H1 (cell line): Measurements from ENCODE around the gene ZNF831. TPM values are rescaled to one million over a fixed set of nuclear protein-coding genes. Genes with fewer than 3 reads are reported as not detected.

Experiments
- CTBP2 ChIP-seq: IDR thresholded peaks from 2 replicates; pipeline ENCODE4 v1.7.0; 2011; ENCODE audit warnings: borderline replicate concordance, mild to moderate bottlenecking, moderate library complexity, mixed read lengths, low read length; ENCODE audit not compliant: insufficient read depth, insufficient read length
- EP300 ChIP-seq, 2 experiments: IDR thresholded peaks; 1 replicate in 1 of 2; 2 replicates in 1 of 2; pipeline ENCODE4 v1.6.1; 2011 to 2012; ENCODE audit warnings: low read depth in 2 of 2, low read length in 2 of 2, mild to moderate bottlenecking in 2 of 2, borderline replicate concordance in 1 of 2, inconsistent platforms in 1 of 2, moderate library complexity in 1 of 2
- HDAC2 ChIP-seq, 2 experiments: fragments of 300-600 bp in 1 of 2; sonication (generic) in 1 of 2; IDR thresholded peaks; 2 replicates each; pipeline ENCODE4 v1.6.1; 2011 to 2012; ENCODE audit warnings: low read depth in 2 of 2, low read length in 2 of 2, mild to moderate bottlenecking in 2 of 2, moderate library complexity in 2 of 2, borderline replicate concordance in 1 of 2, inconsistent platforms in 1 of 2
- HDAC6 ChIP-seq: IDR thresholded peaks from one replicate; pipeline ENCODE4 v1.7.1; 2012; ENCODE audit warnings: low read depth, mild to moderate bottlenecking, inconsistent platforms, low read length, moderate library complexity
- JUND ChIP-seq: IDR thresholded peaks from 2 replicates; pipeline ENCODE4 v1.6.1; 2011; ENCODE audit warnings: mild to moderate bottlenecking, improper control_type of control experiment, low read length
- RFX5 ChIP-seq: IDR thresholded peaks from 2 replicates; pipeline ENCODE4 v1.6.1; 2011; ENCODE audit warnings: low read depth, low read length, improper control_type of control experiment, borderline replicate concordance
- SIX5 ChIP-seq: IDR thresholded peaks from 2 replicates; pipeline ENCODE4 v1.6.1; 2011; ENCODE audit warnings: mild to moderate bottlenecking, low read depth, low read length
- SUZ12 ChIP-seq: fragments of 200-600 bp; sonication (generic); IDR thresholded peaks from 2 replicates; pipeline ENCODE4 v1.6.1; 2012; ENCODE audit warnings: mild to moderate bottlenecking, inconsistent platforms, low read length, moderate library complexity, mixed read lengths
- polyA plus RNA-seq, 7 experiments: library from polyadenylated mRNA; depleted of rRNA in 3 of 7; stranded (reverse) in 5 of 7; unstranded in 2 of 7; fragments of >200 nt in 5 of 7; fragments of 200-250 nt in 2 of 7; gene quantifications; 1 replicate in 5 of 7; 2 replicates in 1 of 7; 4 replicates in 1 of 7; pipeline versions ENCODE4 v1.2.1 to v1.2.3, GENCODE V29; 2011 to 2013; ENCODE audit warnings: missing spikeins in 2 of 7, mixed read lengths in 2 of 7
- total RNA-seq: library from RNA; stranded (reverse); fragmentation: NEBNext Ultra II Directional; extraction: Animal tissue kit (Norgen Biotek cat#: 25700); gene quantifications from 2 replicates; pipeline ENCODE4 v1.2.1, GENCODE V29; 2021
- TF ChIP-seq, protein P1 (sequence below): fragments of 300-600 bp; sonication (generic); IDR thresholded peaks from 2 replicates; pipeline ENCODE4 v1.7.1; 2012; ENCODE audit warnings: low read length, moderate library complexity, mild to moderate bottlenecking, inconsistent platforms; ENCODE audit not compliant: insufficient replicate concordance

Gene ZNF831
- total and polyA plus RNA-seq, 2 of the 8 experiments (the other 6 are each of a cell fraction or from before 2014, with no cell fraction given): not detected

- TF ChIP-seq, protein P1, sequence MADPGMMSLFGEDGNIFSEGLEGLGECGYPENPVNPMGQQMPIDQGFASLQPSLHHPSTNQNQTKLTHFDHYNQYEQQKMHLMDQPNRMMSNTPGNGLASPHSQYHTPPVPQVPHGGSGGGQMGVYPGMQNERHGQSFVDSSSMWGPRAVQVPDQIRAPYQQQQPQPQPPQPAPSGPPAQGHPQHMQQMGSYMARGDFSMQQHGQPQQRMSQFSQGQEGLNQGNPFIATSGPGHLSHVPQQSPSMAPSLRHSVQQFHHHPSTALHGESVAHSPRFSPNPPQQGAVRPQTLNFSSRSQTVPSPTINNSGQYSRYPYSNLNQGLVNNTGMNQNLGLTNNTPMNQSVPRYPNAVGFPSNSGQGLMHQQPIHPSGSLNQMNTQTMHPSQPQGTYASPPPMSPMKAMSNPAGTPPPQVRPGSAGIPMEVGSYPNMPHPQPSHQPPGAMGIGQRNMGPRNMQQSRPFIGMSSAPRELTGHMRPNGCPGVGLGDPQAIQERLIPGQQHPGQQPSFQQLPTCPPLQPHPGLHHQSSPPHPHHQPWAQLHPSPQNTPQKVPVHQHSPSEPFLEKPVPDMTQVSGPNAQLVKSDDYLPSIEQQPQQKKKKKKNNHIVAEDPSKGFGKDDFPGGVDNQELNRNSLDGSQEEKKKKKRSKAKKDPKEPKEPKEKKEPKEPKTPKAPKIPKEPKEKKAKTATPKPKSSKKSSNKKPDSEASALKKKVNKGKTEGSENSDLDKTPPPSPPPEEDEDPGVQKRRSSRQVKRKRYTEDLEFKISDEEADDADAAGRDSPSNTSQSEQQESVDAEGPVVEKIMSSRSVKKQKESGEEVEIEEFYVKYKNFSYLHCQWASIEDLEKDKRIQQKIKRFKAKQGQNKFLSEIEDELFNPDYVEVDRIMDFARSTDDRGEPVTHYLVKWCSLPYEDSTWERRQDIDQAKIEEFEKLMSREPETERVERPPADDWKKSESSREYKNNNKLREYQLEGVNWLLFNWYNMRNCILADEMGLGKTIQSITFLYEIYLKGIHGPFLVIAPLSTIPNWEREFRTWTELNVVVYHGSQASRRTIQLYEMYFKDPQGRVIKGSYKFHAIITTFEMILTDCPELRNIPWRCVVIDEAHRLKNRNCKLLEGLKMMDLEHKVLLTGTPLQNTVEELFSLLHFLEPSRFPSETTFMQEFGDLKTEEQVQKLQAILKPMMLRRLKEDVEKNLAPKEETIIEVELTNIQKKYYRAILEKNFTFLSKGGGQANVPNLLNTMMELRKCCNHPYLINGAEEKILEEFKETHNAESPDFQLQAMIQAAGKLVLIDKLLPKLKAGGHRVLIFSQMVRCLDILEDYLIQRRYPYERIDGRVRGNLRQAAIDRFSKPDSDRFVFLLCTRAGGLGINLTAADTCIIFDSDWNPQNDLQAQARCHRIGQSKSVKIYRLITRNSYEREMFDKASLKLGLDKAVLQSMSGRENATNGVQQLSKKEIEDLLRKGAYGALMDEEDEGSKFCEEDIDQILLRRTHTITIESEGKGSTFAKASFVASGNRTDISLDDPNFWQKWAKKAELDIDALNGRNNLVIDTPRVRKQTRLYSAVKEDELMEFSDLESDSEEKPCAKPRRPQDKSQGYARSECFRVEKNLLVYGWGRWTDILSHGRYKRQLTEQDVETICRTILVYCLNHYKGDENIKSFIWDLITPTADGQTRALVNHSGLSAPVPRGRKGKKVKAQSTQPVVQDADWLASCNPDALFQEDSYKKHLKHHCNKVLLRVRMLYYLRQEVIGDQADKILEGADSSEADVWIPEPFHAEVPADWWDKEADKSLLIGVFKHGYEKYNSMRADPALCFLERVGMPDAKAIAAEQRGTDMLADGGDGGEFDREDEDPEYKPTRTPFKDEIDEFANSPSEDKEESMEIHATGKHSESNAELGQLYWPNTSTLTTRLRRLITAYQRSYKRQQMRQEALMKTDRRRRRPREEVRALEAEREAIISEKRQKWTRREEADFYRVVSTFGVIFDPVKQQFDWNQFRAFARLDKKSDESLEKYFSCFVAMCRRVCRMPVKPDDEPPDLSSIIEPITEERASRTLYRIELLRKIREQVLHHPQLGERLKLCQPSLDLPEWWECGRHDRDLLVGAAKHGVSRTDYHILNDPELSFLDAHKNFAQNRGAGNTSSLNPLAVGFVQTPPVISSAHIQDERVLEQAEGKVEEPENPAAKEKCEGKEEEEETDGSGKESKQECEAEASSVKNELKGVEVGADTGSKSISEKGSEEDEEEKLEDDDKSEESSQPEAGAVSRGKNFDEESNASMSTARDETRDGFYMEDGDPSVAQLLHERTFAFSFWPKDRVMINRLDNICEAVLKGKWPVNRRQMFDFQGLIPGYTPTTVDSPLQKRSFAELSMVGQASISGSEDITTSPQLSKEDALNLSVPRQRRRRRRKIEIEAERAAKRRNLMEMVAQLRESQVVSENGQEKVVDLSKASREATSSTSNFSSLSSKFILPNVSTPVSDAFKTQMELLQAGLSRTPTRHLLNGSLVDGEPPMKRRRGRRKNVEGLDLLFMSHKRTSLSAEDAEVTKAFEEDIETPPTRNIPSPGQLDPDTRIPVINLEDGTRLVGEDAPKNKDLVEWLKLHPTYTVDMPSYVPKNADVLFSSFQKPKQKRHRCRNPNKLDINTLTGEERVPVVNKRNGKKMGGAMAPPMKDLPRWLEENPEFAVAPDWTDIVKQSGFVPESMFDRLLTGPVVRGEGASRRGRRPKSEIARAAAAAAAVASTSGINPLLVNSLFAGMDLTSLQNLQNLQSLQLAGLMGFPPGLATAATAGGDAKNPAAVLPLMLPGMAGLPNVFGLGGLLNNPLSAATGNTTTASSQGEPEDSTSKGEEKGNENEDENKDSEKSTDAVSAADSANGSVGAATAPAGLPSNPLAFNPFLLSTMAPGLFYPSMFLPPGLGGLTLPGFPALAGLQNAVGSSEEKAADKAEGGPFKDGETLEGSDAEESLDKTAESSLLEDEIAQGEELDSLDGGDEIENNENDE: no peak
- TF ChIP-seq SIX5: no peak
- no peak for TF ChIP-seq SUZ12
- TF ChIP-seq EP300 (IDR thresholded peaks at IDR 0.05; ENCODE audit: borderline replicate concordance in 1 of 2, low read depth in 2 of 2, low read length in 2 of 2): no peak
- TF ChIP-seq RFX5: no peak
- no peak for TF ChIP-seq HDAC6
- no peak for TF ChIP-seq CTBP2
- TF ChIP-seq JUND: no peak
- TF ChIP-seq HDAC2 (IDR thresholded peaks at IDR 0.05; ENCODE audit: borderline replicate concordance in 1 of 2, low read depth in 2 of 2, low read length in 2 of 2): no peak
- TF ChIP-seq, all 59 proteins: peak for 0
These were observed 47.7 kb downstream of the ZNF831 start (continued) for GRCh38 chr20:59211208-59211765.
